Activated CD8-positive, alpha-beta memory T cell treated with anti-CD3 and anti-CD28 coated beads for 24 hours (primary cell): ENCODE results near the gene DNAJC5.
"Not testable (repeated sequence)": the region's sequence is repeated elsewhere in the genome, so short reads cannot be mapped to it uniquely, and the experiment has no call there.

ENCODE experiments used
- DNase-seq: peaks from one replicate; pipeline ENCODE4 v3.0.0-alpha.2; 2020

The DNAJC5 gene

DNA sequence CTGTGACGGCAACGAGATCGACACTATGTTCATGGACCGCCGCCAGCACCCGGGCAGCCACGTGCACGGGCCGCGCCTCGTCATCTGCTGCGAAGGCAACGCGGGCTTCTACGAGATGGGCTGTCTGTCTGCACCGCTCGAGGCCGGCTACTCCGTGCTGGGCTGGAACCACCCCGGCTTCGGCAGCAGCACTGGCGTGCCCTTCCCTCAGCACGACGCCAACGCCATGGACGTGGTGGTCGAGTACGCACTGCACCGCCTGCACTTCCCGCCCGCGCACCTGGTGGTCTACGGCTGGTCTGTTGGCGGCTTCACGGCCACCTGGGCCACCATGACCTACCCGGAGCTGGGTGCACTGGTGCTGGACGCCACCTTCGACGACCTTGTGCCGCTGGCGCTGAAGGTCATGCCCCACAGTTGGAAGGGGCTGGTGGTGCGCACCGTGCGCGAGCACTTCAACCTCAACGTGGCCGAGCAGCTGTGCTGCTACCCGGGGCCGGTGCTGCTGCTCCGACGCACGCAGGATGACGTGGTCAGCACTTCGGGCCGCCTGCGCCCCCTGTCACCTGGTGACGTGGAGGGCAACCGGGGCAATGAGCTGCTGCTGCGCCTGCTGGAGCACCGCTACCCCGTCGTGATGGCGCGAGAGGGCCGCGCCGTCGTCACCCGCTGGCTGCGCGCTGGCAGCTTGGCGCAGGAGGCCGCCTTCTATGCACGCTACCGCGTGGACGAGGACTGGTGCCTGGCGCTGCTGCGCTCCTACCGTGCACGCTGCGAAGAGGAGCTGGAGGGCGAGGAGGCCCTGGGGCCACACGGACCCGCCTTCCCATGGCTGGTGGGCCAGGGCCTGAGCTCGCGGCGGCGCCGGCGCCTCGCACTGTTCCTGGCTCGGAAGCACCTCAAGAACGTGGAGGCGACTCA is 32.7 kb upstream of the DNAJC5 start:
- no peak for DNase-seq

- no peak for DNase-seq
These were observed 31.7 kb upstream of the DNAJC5 start for GRCh38 chr20:63863021-63863797.

DNA sequence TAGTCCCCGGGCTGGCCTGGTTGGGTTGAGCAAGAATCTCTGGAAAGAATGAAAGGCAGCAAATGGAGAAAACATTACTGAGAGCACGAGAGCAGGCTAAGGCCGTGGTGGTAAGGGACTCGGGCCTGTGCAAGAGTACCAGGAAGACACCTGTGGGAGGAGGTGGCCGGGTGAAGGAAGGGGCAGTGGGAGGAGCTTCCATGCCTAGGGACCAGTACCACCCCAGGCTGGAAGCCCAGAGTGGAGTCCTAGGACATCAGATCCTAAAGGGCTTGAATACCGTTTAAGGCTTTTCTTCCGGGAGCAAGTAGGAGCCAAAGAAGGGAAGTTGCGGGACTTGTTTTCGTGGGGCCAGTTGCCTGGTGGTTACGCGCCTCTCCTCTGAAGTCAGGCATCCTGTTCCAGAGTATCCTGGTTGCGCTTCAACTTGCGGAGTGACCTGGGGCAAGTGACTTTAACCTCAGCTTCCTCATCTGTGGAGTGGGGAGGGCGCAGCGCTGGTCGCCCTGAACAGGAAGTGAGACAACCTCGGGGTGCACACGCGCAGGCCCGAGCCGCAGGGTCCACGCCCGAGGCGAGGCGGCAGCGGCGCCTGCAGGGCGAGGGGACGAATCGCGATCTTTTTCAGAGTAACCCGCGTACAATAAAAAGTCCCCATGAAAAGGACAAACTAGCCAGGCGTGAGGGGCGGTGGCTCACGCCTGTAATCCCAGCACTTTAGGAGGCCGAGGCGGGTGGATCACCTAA is 31.0 kb upstream of the DNAJC5 start:
- peak; percentile 87 for DNase-seq

GRCh38 chr20:63864545-63864977 is 30.4 kb upstream of the DNAJC5 start:
- no peak for DNase-seq

DNA sequence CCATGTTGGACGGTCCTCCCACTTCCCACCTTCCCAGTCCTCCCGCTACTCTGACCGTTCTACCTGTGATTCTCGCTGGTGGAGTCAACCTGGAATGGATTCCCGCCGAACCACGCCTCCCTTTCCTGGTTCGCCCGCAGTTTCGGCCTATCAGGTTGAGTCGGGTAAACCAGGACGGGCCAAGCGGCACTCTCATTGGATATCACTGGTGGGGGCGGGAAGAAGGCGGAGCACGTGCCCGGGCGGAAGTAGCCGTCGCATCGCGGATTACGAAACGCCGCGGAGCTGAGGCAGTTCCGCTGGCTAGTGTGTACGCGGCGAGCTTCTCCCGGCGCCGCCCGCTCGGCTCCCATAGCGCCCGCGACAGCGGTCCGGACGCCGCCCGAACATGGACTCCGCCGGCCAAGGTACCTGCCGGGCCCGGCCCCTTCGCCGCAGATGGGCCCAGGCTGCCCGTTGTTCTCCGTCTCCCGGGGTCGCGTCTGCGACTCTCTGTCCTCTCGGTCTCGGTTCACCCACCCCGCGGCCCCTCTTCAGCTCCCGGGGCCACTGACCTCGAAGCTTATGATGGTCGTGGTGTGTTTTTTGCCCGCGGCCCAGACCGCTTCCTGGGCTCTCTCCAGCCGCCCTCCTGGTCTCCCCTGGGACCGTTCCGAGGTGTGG is 29.8 kb upstream of the DNAJC5 start, which contains the start of gene TPD52L2:
TPD52L2 (plus strand) TSS at position 293 of the 663 bp plus-strand sequence; CDS start at position 389, 96 bp downstream.
- DNase-seq, result peak; percentile 97

DNA sequence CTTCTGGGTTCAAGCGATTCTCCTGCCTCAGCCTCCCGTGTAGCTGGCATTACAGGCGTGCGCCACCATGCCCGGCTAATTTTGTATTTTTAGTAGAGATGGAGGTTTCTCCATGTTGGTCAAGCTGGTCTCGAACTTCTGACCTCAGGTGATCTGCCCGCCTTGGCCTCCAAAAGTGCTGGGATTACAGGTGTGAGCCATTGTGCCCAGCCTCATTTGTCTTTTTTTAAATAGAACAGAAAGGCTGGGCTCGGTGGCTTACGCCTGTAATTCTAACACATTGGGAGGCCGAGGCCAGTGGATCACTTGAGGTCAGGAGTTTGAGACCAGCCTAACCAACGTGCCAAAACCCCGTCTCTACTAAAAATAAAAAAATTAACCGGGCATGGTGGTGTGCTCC is 27.9 kb upstream of the DNAJC5 start:
- not testable (repeated sequence) for DNase-seq

- DNase-seq, result no peak
These were observed 26.7 kb upstream of the DNAJC5 start for GRCh38 chr20:63868264-63868663.

- DNase-seq, result no peak
These were observed 21.4 kb upstream of the DNAJC5 start for GRCh38 chr20:63873477-63873971.

DNA sequence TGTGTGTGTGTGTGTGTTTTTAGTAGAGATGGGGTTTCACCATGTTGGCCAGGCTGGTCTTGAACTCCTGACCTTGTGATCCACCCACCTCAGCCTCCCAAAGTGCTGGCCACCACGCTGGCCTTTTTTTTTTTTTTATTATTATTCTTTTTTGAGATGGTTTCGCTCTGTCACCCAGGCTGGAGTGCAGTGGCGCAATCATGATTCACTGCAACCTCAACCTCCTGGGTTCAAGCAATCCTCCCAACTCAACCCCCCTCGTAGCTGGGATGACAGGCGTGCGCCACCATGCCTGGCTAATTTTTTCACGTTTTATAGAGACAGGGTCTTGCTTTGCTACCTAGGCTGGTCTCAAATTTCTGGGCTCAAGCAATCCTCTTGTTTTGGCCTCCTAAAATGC is 20.7 kb upstream of the DNAJC5 start:
- DNase-seq, result not testable (repeated sequence)

DNA sequence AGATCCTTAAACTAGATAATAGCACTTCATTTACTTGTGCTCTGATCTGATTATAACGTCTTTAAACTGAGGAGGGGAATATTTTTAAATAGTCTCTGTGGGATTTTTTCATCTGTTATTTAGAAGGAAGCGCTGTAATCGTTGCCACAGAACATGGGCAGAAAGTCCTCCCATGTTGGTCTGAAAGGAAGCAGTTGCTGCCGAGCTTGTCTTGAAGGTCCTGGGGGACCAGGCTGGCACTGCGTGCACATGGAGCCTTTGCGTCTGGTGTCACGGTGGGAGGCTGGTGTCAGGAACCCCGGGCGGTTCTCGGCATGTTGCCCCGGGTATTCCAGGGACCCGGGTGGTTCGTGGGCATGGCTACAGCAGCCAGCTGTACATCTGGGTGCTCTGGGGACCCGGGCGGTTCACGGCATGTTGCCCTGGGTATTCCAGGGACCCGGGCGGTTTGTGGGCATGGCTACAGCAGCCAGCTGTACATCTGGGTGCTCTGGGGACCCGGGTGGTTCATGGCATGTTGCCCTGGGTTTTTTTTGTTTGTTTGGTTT is 18.4 kb upstream of the DNAJC5 start:
- no peak for DNase-seq

DNA sequence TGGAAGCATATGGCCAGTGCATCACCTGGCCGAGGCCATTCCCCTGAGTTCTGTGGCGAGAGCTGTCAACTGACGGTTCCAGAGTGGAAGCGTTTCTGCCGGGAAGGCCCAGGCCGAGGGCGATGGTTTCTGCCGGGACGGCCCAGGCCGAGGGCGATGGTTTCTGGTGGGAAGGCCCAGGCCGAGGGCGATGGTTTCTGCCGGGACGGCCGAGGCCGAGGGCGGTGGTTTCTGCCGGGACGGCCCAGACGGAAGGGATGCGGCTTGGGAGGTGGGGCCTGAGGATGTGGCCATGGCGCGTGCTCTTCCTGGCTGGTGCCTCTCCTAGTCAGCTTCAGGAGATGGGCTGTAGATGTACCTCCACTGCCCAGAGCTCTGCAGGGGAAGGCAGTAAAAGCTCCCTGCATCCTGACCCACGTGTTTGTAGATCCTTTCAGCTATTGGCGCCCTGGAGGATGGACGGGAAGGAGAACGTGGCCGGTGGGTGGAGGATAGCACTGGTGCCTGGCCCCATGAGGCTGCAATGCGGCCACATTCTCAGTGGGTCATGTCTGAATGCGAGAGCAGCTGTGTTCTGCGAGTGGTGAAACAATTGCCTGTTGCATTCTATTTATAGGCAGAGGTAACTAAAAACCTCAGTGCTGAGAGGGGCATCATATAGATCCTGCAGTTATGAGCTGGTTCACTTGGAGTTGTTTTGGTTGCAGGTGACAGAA is 17.0 kb upstream of the DNAJC5 start:
- no peak for DNase-seq

- no peak for DNase-seq
These were observed 15.8 kb upstream of the DNAJC5 start for GRCh38 chr20:63878899-63879663.

DNA sequence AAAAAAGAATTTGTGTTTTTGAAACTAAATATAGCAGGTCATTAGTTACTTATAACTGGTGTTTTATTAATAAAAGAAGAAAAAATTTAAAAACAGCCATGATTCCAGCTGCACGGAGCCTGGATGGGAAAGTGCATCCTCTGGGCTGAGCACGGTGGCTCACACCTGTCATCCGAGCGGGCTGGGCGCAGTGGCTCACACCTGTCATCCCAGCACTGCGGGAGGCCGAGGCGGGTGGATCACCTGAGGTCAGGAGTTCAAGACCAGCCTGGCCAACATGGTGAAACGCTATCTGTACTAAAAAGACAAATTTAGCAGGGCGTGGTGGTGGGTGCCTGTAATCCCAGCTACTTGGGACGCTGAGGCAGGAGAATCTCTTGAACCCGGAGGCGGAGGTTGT is 14.0 kb upstream of the DNAJC5 start:
- not testable (repeated sequence) for DNase-seq

DNA sequence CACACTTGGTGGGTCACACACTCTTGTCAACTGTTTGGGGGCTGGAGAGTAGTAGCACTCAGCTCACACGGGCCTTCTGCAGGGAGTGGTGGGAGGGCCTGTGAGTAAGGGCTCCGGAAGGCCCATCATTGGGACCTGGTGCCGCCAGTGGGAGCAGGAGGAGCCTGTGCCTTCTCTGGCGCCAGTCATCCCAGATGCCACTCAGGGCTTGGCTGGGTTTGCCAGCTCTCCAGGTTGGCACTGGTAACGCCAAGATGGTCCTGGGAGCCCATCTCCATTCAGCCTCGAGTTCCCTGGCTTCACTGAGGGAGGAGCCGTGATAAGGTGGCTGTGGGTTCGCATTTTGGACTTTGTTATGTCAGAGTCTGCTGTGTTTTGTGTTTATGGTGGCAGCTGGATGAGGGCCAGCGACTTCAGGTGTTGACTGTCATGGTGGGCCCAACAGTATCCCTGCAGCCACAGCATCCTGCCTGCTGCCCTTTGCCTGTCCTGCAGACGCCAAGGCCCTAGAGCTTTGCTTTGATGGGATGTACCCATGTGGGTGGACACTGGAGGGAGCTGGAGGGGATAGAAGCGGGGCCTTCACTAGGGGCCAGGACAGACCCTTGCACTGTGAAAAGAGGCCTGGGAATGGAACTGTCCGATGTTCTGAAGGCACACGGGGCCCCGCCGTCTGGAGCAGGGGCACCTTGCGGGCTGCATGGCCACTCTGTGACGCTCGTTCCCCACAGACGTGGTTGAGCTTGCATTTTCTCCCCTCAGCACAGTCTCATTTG is 13.3 kb upstream of the DNAJC5 start:
- no peak for DNase-seq

GRCh38 chr20:63882257-63883200 is 12.4 kb upstream of the DNAJC5 start:
- no peak for DNase-seq

DNA sequence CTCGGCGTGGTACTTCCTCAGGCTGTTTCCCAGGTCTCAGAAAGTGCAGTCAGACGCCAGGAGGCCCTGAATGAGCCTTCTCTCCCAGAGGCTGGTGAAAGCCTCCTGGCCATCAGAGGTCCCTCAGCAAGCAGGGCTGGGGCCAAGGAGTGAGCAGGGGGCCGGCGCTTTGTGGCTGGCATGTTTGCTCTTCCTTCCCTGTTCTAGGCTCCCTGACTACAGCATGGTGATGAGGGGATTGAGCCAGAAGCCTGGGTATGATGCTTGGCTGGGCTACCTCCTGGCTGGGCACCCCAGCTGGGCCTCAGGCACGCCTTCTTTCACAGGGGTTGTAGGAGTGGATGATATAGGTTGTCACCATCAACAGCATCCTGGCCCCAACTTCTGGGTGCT is 11.7 kb upstream of the DNAJC5 start:
- DNase-seq, result no peak

DNA sequence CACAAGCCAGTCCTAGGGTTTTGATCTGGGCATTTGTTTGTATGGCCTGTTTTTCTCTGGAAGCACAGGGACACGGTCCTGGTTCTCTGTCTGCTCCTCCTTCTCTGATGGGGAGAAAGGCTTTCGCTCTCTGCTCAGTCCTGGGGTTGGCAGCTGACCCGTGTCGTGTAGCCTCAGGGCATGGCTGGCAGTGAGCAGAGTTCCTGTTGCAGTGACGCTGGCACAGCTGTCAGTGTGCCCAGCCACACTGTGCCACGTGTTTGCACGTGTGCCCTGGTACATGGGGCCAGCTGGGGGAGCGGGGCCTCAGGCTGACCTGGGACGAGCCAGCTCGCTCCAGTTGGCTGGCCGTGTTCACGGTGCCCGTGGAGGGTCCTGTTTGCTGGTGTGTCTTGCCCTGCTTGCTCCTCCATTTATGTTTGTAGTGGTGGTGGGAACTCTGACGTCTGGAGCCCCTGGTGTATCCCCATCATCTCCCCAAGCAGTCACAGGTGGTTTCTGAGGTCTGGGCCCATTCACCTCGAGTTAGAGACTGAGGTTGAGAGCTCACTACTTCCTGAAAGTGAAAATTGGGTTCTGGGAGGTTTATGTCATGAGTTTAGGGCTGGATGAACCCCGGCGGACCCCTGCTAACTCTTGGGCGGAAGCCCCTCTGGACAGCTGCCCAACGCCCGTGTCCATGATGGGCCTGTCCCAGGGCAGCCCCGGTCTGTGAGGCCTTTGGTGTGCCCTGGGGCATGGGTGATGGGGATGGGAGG is 10.2 kb upstream of the DNAJC5 start:
- no peak for DNase-seq
